Mammary epithelial cell (primary cell): ENCODE data around the gene USB1.

Experiments used
- EZH2 ChIP-seq: IDR thresholded peaks from 2 replicates; pipeline ENCODE4 v1.6.1; 2012; ENCODE audit warnings: low read length, inconsistent platforms, borderline replicate concordance
- TF ChIP-seq, protein P1 (sequence below), 2 donors: IDR thresholded peaks in 1 of 2; conservative IDR thresholded peaks in 1 of 2; 2 replicates each; pipeline ENCODE4 v1.5.1; 2011 to 2012; ENCODE audit warnings: inconsistent platforms in 2 of 2, low read length in 2 of 2, mild to moderate bottlenecking in 2 of 2, control low read depth in 1 of 2, low read depth in 1 of 2; ENCODE audit not compliant: insufficient read depth in 1 of 2; ENCODE audit errors: extremely low read depth in 1 of 2

DNA sequence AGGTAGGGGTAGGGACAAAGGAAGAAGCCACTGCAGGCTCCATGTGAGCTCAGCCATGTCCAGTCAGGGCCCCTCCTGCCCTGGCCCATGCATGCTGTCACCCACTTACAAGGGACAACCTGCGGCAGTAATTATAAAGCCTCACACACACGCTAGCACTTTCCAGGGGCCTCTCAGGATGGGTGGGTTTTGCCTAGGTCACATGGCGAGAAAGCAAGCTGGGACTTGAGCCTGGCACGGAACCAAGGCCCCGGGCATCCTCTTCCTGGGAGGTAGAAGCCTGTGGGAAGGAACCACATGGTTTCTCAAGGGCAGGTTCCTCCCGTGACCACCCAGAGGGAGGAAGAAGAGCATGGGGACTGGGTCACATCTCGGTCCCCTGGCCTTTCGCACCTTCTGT lies 7.8 kb upstream of the USB1 start:
- TF ChIP-seq, protein P1, sequence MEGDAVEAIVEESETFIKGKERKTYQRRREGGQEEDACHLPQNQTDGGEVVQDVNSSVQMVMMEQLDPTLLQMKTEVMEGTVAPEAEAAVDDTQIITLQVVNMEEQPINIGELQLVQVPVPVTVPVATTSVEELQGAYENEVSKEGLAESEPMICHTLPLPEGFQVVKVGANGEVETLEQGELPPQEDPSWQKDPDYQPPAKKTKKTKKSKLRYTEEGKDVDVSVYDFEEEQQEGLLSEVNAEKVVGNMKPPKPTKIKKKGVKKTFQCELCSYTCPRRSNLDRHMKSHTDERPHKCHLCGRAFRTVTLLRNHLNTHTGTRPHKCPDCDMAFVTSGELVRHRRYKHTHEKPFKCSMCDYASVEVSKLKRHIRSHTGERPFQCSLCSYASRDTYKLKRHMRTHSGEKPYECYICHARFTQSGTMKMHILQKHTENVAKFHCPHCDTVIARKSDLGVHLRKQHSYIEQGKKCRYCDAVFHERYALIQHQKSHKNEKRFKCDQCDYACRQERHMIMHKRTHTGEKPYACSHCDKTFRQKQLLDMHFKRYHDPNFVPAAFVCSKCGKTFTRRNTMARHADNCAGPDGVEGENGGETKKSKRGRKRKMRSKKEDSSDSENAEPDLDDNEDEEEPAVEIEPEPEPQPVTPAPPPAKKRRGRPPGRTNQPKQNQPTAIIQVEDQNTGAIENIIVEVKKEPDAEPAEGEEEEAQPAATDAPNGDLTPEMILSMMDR (conservative IDR thresholded peaks at IDR 0.05 in 1 of 2, IDR thresholded peaks at IDR 0.05 in 1 of 2; ENCODE audit: extremely low read depth in 1 of 2, insufficient read depth in 1 of 2, low read depth in 1 of 2, low read length in 2 of 2) = no peak
- no peak for TF ChIP-seq EZH2
